HG02973 (cell line): ENCODE data around the gene BATF2.
"Not testable (repeated sequence)": the region's sequence is repeated elsewhere in the genome, so short reads cannot be mapped to it uniquely, and the experiment has no call there.

Experiments
- ATAC-seq: cut with Tn5 transposase; IDR thresholded peaks from one replicate; pipeline ENCODE4 v1.9.1; 2021; ENCODE audit warnings: moderate library complexity; ENCODE audit not compliant: unreplicated experiment

Gene BATF2

DNA sequence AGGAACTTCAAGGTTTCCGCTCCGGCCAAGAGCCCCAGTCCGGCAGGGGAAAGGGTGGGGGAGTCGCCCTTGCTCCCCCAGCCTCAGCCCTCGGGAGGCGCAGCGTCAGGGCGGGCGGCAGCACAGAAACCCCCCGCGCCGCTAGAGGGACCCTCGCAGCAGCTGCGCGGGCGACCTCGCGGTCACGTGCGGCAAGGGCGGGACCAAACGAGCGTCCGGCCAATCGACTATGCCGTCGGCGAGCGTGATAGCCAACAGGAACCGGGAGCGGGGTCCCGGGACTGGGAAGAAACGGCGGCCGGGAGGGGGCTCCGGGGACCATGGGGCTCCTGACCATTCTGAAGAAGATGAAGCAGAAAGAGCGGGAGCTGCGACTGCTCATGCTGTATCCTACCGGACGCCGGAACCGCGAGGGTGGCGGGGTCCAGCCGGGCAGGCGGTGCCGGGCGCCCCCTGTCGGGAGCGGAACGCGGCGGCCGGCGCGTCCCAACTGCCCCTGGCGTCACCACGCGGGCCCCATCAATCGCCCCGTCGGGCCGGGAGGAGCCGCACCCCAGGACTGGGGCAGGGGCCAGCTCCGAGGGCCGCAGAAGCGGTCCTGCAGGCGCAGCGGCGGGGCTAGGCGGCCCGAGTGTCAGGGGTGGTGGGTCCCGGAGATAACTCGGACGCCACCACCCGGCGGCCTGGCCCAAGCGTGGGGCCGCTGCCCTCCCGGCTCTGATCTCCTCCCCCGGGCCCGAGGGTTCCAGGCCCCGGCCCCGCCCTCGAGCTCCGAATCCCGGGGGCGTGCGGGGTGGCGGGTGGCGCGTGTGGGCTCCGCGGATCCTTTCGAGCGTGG is 17.3 kb upstream of the BATF2 start, which contains the start of gene ARL2:
ARL2 (plus strand) TSS at position 273 of the 838 bp plus-strand sequence; CDS start at position 321, 48 bp downstream.
- ATAC-seq, result peak; percentile 60

DNA sequence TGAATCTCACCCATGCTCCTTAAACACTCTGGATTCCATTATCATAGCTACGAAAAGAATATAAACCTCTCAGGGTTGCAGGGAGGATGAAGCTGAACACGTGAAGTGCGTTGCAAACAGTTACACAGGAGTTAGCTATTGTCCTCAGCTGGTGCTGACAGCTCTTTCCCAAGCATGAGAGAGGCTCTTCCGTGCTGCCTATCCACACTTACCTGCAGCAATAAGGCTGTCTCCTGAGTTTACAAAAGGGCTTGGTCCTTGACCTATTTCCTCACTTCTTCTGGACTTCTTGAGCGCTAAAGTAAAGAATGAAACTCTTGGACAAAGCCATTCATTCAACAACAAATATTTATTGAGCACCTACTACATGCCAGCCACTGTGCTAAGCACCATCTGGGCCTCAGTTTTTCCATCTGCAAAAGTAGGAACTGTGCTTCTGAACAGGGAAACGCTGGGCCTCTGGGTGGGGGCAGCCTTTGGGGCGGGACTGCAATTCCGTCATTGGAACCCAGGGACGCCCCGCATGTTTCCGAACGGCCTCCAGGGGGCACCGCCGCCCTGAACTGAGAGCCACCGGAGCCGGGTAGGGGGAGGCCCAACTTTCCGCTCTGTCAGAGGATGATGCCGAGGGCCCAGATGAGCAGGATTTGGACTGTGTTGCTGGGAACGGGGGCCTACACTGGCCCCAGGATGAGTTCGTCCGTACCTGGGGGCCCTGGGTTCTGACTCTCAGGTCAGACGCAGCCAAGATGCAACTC is 16.5 kb upstream of the BATF2 start:
- ATAC-seq, result peak; percentile 70

DNA sequence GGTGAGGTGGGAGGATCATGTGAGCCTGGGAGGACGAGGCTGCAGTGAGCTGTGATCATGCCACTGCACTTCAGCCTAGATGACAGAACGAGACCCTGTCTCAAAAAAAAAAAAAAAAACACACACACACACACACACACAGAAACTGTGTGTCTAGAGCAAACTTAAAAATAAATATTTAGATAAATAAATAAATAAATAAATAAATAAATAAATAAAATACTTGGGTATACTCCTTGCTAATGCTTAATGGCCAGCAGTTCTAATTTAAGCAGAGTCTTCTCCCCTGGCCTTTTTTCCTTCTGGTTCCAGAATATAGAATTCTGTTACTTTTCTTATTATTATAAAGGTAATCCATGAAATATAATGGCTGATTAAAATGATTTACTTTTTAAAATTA is 12.1 kb upstream of the BATF2 start:
- no peak for ATAC-seq

DNA sequence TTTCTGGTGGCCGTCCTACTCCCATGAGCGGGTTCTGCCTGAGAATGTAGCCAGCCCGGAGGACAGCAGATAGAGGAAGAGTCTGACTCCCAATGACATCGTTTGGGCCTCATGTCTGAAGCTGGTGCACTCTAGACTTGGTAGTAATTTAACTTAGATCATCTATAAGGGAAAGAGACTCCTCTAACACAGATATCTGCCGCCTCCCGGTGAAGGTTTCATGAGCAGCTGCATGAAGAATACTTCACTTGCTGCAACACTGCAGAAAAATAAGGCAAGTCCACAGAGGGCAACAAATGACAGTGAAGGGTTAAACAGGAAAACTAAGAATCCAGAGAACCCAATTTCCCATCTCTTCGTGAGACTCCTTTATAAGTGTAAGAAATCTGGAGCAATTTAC is 11.2 kb upstream of the BATF2 start:
- ATAC-seq, result no peak

DNA sequence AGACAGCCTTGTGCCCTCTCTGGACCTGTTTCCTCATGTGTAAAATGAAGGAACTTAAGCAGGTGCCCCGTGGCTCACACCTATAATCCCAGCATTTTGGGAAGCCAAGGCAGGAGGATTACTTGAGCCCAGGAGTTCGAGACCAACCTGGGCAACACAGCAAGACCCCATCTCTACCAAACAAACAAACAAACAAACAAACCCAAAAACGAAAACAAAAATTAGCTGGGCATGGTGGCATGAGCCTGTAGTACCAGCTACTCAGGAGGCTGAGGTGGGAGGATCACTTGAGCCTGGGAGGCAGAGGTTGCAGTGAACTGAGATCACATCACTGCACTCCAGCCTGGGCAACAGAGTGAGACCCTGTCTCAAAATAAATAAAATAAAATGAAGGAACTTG is 7.2 kb upstream of the BATF2 start:
- ATAC-seq, result not testable (repeated sequence)

DNA sequence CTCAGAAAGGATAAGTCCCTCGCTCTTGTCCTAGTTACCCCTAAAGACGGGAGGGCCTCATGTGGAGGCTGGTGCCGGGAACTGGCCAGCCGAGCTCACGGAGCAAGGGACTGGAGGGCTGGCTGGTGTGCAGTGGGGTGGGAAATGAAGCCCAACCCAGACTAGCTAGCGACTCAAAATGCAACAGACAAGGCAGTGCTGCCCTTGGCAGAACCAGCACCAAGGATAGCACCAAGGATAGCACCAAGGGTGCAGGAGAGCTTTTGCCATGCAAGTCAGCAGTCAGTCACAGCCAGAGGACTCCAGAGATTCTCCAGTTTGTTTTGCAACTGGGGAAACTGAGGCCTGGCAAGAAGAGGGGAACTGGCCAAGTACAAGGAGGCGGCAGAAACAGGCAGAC is 6.5 kb upstream of the BATF2 start:
- ATAC-seq, result no peak

DNA sequence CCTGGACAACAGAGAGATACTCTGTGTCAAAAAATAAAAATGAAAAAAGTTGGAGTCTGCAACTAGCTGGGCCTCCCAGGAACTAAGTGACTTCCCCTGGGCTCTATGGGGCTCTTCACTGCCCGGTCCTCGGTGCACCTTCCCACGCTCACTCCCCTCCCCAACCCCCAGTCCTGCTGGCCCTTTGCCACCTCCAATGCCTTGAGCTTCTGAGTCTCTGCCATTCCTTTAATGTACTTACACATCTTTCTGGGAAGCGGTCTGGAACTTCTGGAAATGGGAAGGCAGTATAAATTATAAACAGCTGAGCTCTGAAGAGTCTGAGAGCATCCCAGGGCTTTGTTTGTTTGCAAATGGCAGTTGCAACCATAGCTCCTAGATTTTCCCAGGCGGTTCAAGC is 5.9 kb upstream of the BATF2 start:
- no peak for ATAC-seq

DNA sequence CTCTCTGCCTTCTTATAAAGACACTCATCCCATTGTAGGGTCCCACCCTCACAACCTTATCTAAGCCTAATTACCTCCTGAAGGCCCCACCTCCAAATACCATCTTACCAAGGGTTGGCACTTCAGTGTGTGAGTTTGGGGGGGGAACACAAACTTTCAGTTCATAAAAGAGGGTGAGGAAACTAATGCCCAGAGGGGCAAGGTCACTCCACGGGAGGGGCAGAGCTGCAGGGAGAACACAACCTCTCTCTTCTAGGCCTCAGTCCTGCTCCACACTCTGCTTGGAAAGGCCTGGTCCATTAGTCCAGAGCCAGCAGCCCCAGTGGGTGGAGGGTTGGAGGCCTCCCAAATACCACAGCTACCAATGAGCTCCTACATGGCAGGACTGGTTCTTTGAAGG is 2.7 kb upstream of the BATF2 start:
- ATAC-seq, result no peak

DNA sequence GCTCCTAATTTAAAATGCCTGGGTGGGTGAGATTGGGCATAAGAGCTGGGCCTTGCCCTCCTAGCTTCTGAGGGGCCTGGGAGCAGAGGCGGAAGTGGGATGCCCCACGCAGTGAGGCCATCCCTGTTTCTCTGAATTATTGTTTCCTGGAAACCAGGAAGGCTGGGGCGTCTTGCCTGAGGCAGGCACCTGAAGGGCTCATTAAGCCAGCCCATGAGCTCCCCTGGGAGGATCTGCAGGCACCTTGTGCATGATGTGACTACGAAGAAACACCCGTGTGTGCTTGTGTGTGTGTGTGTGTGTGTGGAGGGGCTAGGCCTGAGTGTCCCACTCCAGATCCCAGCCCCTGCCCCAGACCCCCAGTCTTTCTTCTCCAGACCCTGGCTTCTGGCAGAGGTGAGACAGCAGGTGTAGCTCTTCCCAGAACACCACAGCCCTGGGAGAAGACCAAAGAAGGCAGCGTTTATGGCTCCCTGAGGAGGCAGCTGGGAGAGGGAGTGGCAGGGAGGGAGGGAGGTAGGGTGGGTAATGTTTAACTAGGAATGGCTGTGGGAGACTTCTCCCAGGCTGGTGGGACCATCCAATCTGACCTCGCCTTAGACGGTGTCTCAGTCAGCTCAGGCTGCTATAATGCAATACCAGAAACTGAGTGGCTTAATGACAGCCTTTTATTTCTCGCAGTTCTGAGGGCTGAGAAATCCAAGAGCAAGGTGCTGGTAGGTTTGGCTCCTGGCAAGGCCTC is 2.1 kb upstream of the BATF2 start:
- ATAC-seq, result no peak

DNA sequence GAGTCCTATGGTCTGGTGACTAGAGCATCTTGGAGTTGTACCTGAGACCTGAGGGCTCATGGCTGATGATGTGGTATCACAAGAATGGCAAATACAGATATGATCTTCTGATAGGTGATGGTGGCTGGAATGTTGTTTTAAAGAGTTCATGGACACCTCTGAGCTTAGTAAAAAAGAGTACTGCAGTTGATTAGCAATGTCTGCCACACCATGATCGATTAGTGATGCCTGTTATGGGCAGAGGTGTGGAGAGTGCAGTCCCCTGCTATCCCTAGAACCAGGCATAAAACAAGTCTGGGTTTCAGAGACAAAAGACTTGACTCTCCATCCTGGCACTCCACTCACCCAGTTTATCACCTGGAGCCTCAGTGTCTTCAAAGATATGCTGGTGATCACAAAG is 1.4 kb upstream of the BATF2 start:
- ATAC-seq, result no peak

DNA sequence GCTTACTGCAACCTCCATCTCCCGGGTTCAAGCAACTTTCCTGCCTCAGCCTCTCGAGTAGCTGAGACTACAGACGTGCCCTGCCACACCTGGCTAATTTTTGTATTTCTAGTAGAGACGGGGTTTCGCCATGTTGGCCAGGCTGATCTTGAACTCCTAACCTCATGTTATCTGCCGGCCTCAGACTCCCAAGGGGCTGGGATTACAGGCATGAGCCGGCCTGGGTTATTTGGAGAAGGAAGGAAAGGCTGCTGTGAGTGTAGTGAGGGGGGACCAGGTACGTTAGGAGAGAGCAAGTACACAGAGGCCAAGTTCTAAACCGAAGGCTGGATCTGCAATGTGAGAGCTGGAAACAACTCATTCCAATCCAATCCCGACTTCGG is 453 bp downstream of the BATF2 start:
- no peak for ATAC-seq

DNA sequence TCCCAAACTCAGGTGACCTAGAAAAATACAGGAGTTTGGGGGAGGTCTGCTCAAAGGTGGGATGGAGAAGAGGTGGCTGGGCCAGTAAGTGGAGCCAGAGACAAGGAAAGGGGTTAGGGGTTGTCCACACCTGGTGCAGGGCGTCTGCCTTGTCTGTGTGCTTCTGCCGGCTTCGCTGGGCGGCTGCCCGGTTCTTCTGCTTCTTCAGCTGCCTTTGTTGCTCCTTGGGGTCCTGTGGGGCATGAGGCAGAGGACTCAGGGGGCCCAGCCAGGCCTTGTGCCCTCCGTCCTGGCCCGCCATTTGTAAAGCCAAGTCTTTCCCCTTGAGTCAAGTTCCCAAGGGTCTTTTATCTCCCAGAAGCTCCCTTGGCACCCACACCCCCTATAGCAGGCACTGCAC is 2.5 kb downstream of the BATF2 start:
- no peak for ATAC-seq

DNA sequence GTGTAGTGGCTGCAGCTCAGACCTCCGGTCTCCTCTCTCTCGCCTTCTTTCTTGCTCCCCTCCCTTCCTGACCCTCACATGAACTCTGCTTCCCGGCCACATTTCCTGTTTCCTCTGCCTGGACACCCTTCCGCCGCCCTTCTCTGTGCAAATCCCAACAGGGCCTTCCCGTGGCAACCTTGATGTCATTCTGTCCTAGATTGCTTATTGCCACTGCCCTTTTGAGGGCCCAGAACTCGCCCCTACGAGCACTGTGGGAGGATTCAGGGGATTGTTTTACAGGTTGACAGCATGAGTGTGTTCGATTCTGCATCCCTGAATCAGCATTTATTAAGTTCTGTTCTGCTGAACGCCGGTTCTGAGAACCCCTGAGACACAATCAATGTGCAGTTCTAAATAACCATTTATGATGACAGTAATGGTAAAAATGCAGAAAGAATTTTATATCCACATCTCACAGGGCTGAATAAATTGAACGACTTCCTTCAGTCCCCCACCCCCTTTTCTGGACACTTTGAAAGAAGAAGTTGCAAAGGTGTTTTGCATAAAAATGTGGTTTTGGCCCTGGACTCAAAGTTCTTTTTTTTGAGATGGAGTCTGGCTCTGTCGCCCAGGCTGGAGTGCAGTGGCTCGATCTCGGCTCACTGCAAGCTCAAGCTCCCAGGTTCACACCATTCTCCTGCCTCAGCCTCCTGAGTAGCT is 6.4 kb downstream of the BATF2 start:
- no peak for ATAC-seq

DNA sequence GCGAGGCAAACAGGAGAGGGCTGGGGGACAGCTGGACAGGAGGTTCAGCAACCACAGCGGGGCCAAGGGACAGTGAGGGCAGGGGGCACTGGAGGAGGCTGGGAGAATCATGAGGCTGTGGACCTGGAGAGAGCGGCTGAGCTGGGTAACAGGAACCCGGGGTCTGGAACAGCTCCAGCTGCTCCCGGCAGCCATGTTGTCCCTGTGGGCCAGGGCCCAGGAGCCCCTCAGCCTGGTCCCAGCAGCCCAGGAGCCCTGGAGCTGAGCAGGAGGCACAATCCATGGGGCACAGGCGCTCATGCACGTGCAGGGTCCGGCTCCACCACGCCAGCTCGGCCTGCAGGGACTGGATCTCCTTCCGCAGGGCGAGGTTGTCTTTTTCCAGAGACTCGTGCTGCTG is 7.4 kb downstream of the BATF2 start:
- no peak for ATAC-seq

DNA sequence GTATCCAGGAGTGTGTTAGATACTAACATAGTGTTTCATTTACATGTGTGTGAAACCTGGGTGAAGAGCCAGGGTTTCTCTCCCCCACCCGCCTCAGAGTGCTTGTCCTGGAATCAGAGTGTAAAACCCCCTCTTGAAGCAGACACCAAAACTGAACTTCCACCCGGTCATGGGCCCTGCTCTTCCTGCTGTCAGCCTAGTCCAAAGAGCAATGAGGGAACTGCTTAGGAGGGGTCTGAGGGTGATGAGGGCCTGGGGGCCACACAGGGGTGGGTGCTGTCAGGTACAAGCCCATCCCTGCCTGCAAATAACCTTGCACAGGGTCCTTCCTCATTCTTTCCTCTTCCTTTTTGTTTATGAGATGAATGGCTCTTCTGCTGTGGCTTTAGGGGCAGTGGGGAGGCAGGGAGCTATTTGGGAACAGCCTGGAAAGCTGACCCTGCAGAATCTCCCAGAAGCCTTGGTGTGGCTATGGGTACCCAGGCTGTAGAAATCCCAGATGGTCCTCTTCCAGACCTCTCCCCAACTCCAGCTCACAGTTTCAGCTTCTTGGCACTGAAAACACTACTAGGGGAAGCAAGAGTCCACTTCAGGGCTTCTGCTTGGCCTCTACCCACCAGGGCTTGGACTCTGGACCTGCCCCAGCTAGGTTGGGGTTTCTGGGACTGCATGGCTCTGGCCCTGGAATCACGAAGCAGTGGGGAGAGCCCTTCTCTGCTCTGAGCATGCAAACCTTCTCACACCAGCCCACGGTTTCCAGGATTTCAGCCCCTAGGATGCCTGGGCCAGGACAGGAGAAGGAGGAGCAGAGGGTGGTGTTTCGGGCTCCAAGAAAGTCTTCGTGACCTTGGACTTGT is 8.5 kb downstream of the BATF2 start:
- ATAC-seq, result no peak

DNA sequence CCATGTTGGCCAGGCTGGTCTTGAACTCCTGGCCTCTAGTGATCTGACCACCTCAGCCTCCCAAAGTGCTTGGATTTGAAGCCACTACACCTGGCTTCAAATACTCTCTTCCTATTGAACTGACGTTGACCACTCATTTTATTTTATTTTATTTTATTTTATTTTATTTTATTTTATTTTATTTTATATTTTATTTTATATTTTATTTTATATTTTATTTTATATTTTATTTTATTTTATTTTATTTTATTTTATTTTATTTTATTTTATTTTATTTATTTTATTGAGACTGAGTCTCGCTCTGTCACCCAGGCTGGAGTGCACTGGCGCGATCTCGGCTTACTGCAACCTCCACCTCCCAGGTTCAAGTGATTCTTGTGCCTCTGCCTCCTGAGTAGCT is 13.4 kb downstream of the BATF2 start:
- not testable (repeated sequence) for ATAC-seq

DNA sequence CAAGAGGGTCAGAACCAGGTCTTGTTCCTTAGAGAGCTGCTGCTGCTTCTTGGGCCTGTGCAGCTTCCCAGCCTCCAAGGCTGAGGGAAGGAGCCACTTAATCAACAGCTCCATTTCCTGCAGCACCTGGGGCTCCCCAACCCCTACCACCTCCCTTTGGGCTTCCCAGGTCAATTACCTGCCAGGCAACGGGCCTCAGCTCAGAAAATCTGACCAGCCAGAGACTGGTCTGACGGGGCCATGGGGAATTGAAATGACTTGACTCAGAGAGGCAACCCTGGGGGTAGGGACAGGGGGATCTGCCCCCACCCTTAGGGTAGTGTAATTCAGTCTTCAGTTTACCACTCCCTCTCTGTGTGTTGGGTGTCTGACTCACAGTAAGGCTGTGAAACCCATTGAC is 20.1 kb downstream of the BATF2 start:
- ATAC-seq, result no peak

DNA sequence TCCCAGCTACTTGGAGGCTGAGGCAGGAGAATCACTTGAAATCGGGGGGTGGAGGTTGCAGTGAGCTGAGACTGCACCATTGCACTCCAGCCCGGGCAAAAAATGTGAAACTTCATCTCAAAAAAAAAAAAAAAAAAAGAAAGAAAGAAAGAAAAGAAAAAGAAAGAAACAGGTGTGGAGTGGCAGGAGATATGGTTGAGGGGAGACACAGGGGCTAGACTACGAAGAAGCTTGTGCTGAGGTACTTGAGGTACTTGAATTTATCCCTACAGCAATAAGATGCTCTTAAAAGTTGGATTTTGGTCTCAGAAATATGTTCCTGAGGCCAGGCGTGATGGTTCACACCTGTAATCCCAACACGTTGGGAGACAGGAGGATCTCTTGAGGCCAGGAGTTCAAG is 22.6 kb downstream of the BATF2 start:
- no peak for ATAC-seq

DNA sequence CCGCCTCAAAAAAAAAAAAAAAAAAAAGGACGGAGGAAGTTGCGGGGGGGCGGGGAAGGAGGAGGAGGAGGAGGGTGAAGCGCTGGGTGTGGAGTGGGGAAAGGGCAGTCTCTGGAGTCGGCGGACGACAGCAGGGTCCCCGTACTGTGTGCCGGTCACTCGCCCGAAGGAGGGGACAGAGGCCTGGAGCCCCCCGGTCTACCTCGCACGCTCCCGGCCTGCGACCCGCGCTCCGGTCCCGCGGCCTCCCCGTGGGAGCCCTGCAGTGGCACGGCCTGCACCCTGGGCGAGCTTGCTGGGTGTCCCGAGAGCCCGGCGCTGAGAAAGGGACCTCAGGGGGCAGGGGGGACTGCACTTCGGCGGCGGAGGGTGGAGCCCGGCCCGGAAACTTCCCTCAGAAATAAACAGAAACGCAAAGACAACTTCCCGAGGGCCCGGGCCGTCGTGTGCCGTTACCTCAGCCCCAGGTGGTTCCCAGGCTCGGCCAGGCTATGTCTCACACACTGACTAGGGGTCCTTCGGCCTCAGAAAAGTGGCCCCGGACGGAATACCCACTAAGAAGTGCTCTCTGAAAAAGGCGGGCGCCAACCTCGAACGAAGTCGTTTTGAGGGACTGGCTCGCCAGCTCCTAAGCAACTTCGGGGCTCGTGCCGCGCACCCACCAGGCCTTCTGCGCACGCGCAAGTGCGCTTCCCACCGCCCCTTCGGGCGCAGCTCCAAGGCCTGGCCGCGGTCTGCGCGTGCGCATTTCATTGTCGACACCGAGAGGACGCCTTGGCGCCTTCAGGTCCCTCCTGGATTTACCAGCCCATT is 25.1 kb downstream of the BATF2 start, which contains the start of gene MAJIN:
MAJIN (minus strand) TSS at position 688 of the 813 bp plus-strand sequence. CDS start 12,703 bp downstream, outside the sequence.
- no peak for ATAC-seq
